Parathyroid adenoma (tissue), 2 donors: ENCODE data around the gene RASD2.

Experiments used
- H2AFZ ChIP-seq: fragments of 300-600 bp; sonication (generic); one replicate; pipeline ENCODE4 v1.7.0; 2017; ENCODE audit warnings: antibody characterized with exemption, mild to moderate bottlenecking
- H3K27ac ChIP-seq: fragments of 300-600 bp; sonication (generic); one replicate; pipeline ENCODE4 v1.7.0; 2017
- H3K27me3 ChIP-seq: fragments of 300-600 bp; sonication (generic); one replicate; pipeline ENCODE4 v1.7.0; 2017; ENCODE audit warnings: low read length; ENCODE audit not compliant: control insufficient read depth, insufficient read depth
- H3K36me3 ChIP-seq: fragments of 300-600 bp; sonication (generic); one replicate; pipeline ENCODE4 v1.7.0; 2017; ENCODE audit warnings: low read length; ENCODE audit not compliant: control insufficient read depth, insufficient read depth
- H3K4me1 ChIP-seq: fragments of 300-600 bp; sonication (generic); one replicate; pipeline ENCODE4 v1.7.0; 2017; ENCODE audit warnings: control low read depth
- H3K4me2 ChIP-seq: fragments of 300-600 bp; sonication (generic); one replicate; pipeline ENCODE4 v1.7.0; 2017; ENCODE audit warnings: low read length
- H3K4me3 ChIP-seq: fragments of 300-600 bp; sonication (generic); one replicate; pipeline ENCODE4 v1.7.0; 2017; ENCODE audit warnings: low read depth, low read length
- H3K79me2 ChIP-seq: fragments of 300-600 bp; sonication (generic); one replicate; pipeline ENCODE4 v1.7.0; 2017; ENCODE audit warnings: control low read depth
- H3K9ac ChIP-seq: fragments of 300-600 bp; sonication (generic); one replicate; pipeline ENCODE4 v1.7.0; 2017; ENCODE audit warnings: mild to moderate bottlenecking
- H3K9me3 ChIP-seq: fragments of 300-600 bp; sonication (generic); one replicate; pipeline ENCODE4 v1.7.0; 2017; ENCODE audit warnings: low read length; ENCODE audit not compliant: control insufficient read depth
- TF ChIP-seq, protein P1 (sequence below): fragments of 300-600 bp; sonication (generic); IDR thresholded peaks from one replicate; pipeline ENCODE4 v1.7.0; 2017; ENCODE audit warnings: antibody characterized with exemption, mild to moderate bottlenecking
- donor health status: primary hyperparathyroidism.

RASD2 gene

DNA sequence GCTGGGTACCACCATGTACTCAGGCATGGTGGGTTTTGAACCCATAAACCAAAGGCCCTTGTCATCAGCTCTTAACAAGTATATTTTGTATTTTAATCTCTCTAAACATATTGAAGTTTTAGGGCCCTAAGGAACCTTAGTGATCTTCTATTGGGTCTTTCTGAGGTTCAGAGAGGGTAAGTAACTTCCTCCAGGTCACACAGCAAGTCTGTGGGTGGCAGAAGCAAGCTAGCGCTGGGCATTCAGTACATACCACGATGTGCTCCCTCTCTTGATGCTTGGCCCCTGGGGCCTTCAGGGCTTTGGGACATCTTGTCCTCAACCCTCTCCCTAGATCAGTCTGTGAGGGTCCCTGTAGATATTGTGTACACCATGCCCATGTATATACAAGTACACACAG, 12.7 kb downstream of the RASD2 start:
- H3K4me3 ChIP-seq, result no peak overlapping the region

DNA sequence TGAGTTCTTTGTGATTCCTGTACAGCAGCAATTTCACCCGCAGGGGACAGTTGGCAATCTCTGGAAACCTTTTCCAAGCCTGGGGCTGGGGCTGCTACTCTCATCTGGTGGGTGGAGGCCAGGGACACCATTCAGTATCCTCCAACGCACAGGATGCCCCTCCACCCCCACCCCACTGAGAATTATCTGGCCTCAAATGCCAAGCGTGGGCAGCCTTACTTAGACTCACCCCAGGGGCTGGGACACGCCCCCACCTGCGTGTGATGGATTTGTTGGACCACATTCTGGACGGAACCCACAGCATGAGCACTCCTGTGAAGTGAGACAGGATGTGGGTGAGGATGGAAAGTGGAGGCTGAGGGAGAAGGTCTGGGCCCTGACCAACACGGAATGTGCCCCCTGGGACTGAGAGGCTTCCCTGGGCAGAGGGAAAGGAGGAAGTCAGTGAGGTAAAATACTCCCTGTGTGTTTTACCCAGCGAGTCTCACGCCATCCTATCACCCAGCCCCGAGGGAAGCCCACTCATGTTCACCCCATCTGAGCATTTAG, 13.7 kb downstream of the RASD2 start:
- Histone ChIP-seq H3K4me3 (no peak overlapping the region), H3K4me1 (no peaks in the 10 kb centered on the region), H3K9ac (no peak overlapping the region), H3K9me3 (no peaks in the 10 kb centered on the region), H3K27me3 (no peaks in the 10 kb centered on the region), H3K36me3 (no peaks in the 10 kb centered on the region), H3K27ac (no peak overlapping the region), H3K79me2 (no peaks in the 10 kb centered on the region), H3K4me2 (no peak overlapping the region), H2AFZ (no peak overlapping the region)
- TF ChIP-seq, protein P1, sequence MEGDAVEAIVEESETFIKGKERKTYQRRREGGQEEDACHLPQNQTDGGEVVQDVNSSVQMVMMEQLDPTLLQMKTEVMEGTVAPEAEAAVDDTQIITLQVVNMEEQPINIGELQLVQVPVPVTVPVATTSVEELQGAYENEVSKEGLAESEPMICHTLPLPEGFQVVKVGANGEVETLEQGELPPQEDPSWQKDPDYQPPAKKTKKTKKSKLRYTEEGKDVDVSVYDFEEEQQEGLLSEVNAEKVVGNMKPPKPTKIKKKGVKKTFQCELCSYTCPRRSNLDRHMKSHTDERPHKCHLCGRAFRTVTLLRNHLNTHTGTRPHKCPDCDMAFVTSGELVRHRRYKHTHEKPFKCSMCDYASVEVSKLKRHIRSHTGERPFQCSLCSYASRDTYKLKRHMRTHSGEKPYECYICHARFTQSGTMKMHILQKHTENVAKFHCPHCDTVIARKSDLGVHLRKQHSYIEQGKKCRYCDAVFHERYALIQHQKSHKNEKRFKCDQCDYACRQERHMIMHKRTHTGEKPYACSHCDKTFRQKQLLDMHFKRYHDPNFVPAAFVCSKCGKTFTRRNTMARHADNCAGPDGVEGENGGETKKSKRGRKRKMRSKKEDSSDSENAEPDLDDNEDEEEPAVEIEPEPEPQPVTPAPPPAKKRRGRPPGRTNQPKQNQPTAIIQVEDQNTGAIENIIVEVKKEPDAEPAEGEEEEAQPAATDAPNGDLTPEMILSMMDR, result no peak

More for the DNA sequence above, 12.7 kb downstream of the RASD2 start:
- Histone ChIP-seq H3K36me3 (no peaks in the 10 kb centered on the region), H3K27me3 (no peaks in the 10 kb centered on the region), H3K9ac (no peak overlapping the region), H3K4me2 (no peak overlapping the region), H3K27ac (no peak overlapping the region), H3K79me2 (no peaks in the 10 kb centered on the region), H3K4me1 (no peaks in the 10 kb centered on the region), H3K9me3 (no peaks in the 10 kb centered on the region), H2AFZ (no peak overlapping the region)
- TF ChIP-seq, protein P1, result no peak

DNA sequence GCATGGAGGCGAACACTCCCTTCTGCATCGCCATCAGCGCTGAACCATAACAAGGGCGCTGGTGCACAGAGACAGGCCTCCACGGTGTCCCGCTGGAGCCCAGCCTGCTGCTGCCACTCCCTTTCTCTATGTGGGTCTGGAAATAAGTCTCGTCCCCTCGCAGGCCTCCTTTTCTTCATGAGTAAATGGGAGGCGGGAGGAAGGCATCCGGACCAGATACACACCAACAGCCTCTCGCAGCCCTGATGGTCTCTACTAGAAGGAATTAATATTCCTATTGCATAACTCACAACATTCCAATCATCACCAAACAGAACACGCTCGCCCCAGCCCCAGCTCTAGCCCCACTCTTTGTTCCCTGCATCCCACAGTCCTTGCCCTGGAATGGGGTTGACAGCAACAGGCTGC, 14.9 kb downstream of the RASD2 start:
- H3K79me2 ChIP-seq, result no peaks in the 10 kb centered on the region
- TF ChIP-seq, protein P1, result no peak

GRCh38 chr22:35555946-35556547, 15.4 kb downstream of the RASD2 start:
- no peak overlapping the region for H3K9ac ChIP-seq
- no peak overlapping the region for H2AFZ ChIP-seq
- no peaks in the 10 kb centered on the region for H3K9me3 ChIP-seq
- H3K27me3 ChIP-seq, result no peaks in the 10 kb centered on the region
- no peak overlapping the region for H3K4me2 ChIP-seq
- no peaks in the 10 kb centered on the region for H3K4me1 ChIP-seq
- H3K27ac ChIP-seq, result no peak overlapping the region
- no peaks in the 10 kb centered on the region for H3K79me2 ChIP-seq
- H3K4me3 ChIP-seq, result no peak overlapping the region
- no peaks in the 10 kb centered on the region for H3K36me3 ChIP-seq
- TF ChIP-seq, protein P1, result no peak

More for the DNA sequence above, 14.9 kb downstream of the RASD2 start:
- Histone ChIP-seq H2AFZ (no peak overlapping the region), H3K4me2 (no peak overlapping the region), H3K4me1 (no peaks in the 10 kb centered on the region), H3K4me3 (no peak overlapping the region), H3K9ac (no peak overlapping the region), H3K27me3 (no peaks in the 10 kb centered on the region), H3K27ac (no peak overlapping the region), H3K9me3 (no peaks in the 10 kb centered on the region), H3K36me3 (no peaks in the 10 kb centered on the region)

GRCh38 chr22:35556666-35557065, 16.0 kb downstream of the RASD2 start:
- Histone ChIP-seq H3K27ac (no peak overlapping the region), H3K4me2 (no peak overlapping the region), H3K27me3 (no peaks in the 10 kb centered on the region), H3K36me3 (no peaks in the 10 kb centered on the region), H3K79me2 (no peaks in the 10 kb centered on the region), H3K4me1 (no peaks in the 10 kb centered on the region), H2AFZ (no peak overlapping the region), H3K9me3 (no peaks in the 10 kb centered on the region), H3K9ac (no peak overlapping the region), H3K4me3 (no peak overlapping the region)
- TF ChIP-seq, protein P1, result no peak
